Panc1 (cell line): ENCODE data around the gene PLCB4.

Experiments
- POLR2AphosphoS5 ChIP-seq: IDR thresholded peaks from 2 replicates; pipeline ENCODE4 v1.6.1; 2012; ENCODE audit warnings: mild to moderate bottlenecking, low read depth, low read length, moderate library complexity
- TF ChIP-seq, protein P1 (sequence below): fragments of 450-650 bp; IDR thresholded peaks from 2 replicates; pipeline ENCODE4 v1.5.1; 2017; ENCODE audit warnings: mild to moderate bottlenecking

DNA sequence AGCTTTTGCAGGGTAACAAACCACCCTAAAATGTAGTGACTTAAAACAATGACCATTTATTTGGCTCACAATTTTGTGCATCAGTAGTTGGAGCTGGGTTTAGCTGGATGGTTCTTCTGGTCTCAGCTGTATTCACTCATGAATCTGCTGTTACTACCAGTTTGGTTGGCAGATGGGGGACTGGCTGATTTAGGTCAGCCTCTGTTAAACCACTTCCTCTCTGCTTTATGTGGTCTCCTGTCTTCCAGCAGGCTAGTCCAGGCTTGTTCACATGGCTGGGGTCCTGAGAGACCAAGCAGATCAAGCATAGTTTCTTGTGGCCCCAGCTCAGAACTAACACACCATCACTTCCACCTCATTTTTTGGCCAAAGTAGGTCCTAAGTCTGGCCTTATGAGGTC lies 378.3 kb downstream of the PLCB4 start:
- TF ChIP-seq, protein P1, sequence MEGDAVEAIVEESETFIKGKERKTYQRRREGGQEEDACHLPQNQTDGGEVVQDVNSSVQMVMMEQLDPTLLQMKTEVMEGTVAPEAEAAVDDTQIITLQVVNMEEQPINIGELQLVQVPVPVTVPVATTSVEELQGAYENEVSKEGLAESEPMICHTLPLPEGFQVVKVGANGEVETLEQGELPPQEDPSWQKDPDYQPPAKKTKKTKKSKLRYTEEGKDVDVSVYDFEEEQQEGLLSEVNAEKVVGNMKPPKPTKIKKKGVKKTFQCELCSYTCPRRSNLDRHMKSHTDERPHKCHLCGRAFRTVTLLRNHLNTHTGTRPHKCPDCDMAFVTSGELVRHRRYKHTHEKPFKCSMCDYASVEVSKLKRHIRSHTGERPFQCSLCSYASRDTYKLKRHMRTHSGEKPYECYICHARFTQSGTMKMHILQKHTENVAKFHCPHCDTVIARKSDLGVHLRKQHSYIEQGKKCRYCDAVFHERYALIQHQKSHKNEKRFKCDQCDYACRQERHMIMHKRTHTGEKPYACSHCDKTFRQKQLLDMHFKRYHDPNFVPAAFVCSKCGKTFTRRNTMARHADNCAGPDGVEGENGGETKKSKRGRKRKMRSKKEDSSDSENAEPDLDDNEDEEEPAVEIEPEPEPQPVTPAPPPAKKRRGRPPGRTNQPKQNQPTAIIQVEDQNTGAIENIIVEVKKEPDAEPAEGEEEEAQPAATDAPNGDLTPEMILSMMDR = no peak
- TF ChIP-seq POLR2AphosphoS5 = no peak
